K562 (cell line): ENCODE data around the gene CALCB. TPM values are rescaled to one million over a fixed set of nuclear protein-coding genes. Genes with fewer than 3 reads are reported as not detected.

ENCODE experiments used
- ATAC-seq: fragments of 200-7000 bp; cut with Tn5 transposase; 3 replicates; pipeline ENCODE4 v1.9.1; 2020; ENCODE audit warnings: moderate library complexity
- BruUV-seq: library from RNA; stranded (reverse); fragments of 400-500 nt; replicated peaks from 2 replicates; lab custom pipeline; 2021; lab: Mats Ljungman, UMichigan
- CTCF ChIA-PET: fragments of 300-600 bp; formaldehyde crosslinking; extraction: SDS; loops from one replicate; lab custom pipeline; 2021; ENCODE audit warnings: low intra/inter-chr PET ratio; lab: Yijun Ruan, JAX
- POLR2A ChIA-PET: fragments of 300-600, 350-650 bp; sonication (Branson Sonifier 250); formaldehyde crosslinking; extraction: SDS; loops from one replicate; lab custom pipeline; 2021; ENCODE audit warnings: antibody characterized with exemption, inconsistent platforms; lab: Yijun Ruan, JAX
- DNase-seq, 4 experiments: peaks; one replicate each; pipeline versions ENCODE4 v3.0.0 to v3.0.0-alpha.2; 2011 to 2018; ENCODE audit warnings: low spot score in 3 of 4, mixed read lengths in 3 of 4; ENCODE audit errors: extremely low read depth in 1 of 4
- FAIRE-seq: peaks from 2 replicates; lab custom pipeline; 2011; peaks lifted over from hg19 to GRCh38; lab: Jason Lieb, UNC
- H2AFZ ChIP-seq: 2 replicates; pipeline ENCODE4 v1.6.0; 2011; ENCODE audit warnings: low read depth, low read length, control low read depth, inconsistent platforms
- H3K27ac ChIP-seq: fragments of 200-600 bp; 3 replicates; pipeline ENCODE4 v1.8.0; 2011; ENCODE audit warnings: low read depth, mild to moderate bottlenecking, control low read depth, inconsistent platforms, low read length, moderate library complexity, mixed read lengths; ENCODE audit errors: extremely low read depth
- H3K27me3 ChIP-seq, 2 experiments: fragments of 300-600 bp in 1 of 2; 2 replicates in 1 of 2; 3 replicates in 1 of 2; pipeline versions ENCODE4 v1.6.0 to v1.8.0; 2011; ENCODE audit warnings: inconsistent platforms in 2 of 2, low read length in 2 of 2, mild to moderate bottlenecking in 1 of 2, mixed read lengths in 1 of 2, moderate library complexity in 1 of 2; ENCODE audit not compliant: control insufficient read depth in 2 of 2, insufficient read depth in 2 of 2
- H3K36me3 ChIP-seq: fragments of 300-600 bp; 3 replicates; pipeline ENCODE4 v1.8.0; 2011; ENCODE audit warnings: mild to moderate bottlenecking, low read length, inconsistent platforms; ENCODE audit not compliant: control insufficient read depth, insufficient read depth
- H3K4me1 ChIP-seq, 2 experiments: fragments of 200-600 bp in 1 of 2; replicated peaks in 1 of 2; 2 replicates in 1 of 2; 3 replicates in 1 of 2; pipeline versions ENCODE4 v1.5.1 to v1.8.0; 2011; ENCODE audit warnings: inconsistent platforms in 2 of 2, low read length in 2 of 2, mild to moderate bottlenecking in 1 of 2, mixed read lengths in 1 of 2, moderate library complexity in 1 of 2; ENCODE audit not compliant: control insufficient read depth in 2 of 2, insufficient read depth in 2 of 2
- H3K4me2 ChIP-seq: 2 replicates; pipeline ENCODE4 v1.6.1; 2011; ENCODE audit warnings: low read length, control low read depth, inconsistent platforms, mixed read lengths; ENCODE audit not compliant: insufficient read depth
- H3K4me3 ChIP-seq: fragments of 200-600 bp; sonication (generic), shearing (Covaris generic); 2 replicates; pipeline ENCODE4 v1.5.1; 2016; ENCODE audit warnings: control low read depth, inconsistent platforms
- H3K79me2 ChIP-seq: fragments of 200-600 bp; 3 replicates; pipeline ENCODE4 v1.8.0; 2011; ENCODE audit warnings: low read length, inconsistent platforms; ENCODE audit not compliant: control insufficient read depth, insufficient read depth
- H3K9ac ChIP-seq, 2 experiments: 2 replicates each; pipeline versions ENCODE4 v1.6.0 to v1.6.1; 2011; ENCODE audit warnings: low read depth in 2 of 2, low read length in 2 of 2, control low read depth in 1 of 2, inconsistent platforms in 1 of 2, mild to moderate bottlenecking in 1 of 2, mixed read lengths in 1 of 2; ENCODE audit not compliant: insufficient read depth in 1 of 2
- H3K9me1 ChIP-seq: one replicate; pipeline ENCODE4 v1.6.0; 2011; ENCODE audit warnings: inconsistent platforms, mild to moderate bottlenecking, low read length, moderate library complexity; ENCODE audit not compliant: control insufficient read depth, insufficient read depth
- H3K9me3 ChIP-seq: replicated peaks from 2 replicates; pipeline ENCODE4 v1.5.1; 2011; ENCODE audit warnings: low read depth, low read length, inconsistent platforms; ENCODE audit not compliant: control insufficient read depth, insufficient read depth
- H4K20me1 ChIP-seq: replicated peaks from 2 replicates; pipeline ENCODE4 v1.6.1; 2011; ENCODE audit warnings: low read length, inconsistent platforms, mixed read lengths; ENCODE audit not compliant: control insufficient read depth, insufficient read depth
- BRD9 ChIP-seq: fragments of 450-650 bp; IDR thresholded peaks from 2 replicates; pipeline ENCODE4 v1.6.1; 2018; ENCODE audit warnings: low read depth; ENCODE audit not compliant: partially characterized antibody
- FOSL1 ChIP-seq: fragments of 200-800 bp; sonication (Bioruptor generic); conservative IDR thresholded peaks from 2 replicates; pipeline ENCODE4 v1.6.1; 2016; ENCODE audit warnings: missing genetic modification characterization, missing compliant biosample characterization
- FOXK2 ChIP-seq, 2 experiments: fragments of 450-650 bp; IDR thresholded peaks in 1 of 2; conservative IDR thresholded peaks in 1 of 2; 2 replicates each; pipeline ENCODE4 v1.6.1; 2016; ENCODE audit warnings: low read depth in 2 of 2, mild to moderate bottlenecking in 1 of 2
- HDAC2 ChIP-seq: fragments of 450-650 bp; IDR thresholded peaks from 2 replicates; pipeline ENCODE4 v1.6.1; 2016; ENCODE audit warnings: mild to moderate bottlenecking
- MIER1 ChIP-seq: fragments of 450-650 bp; IDR thresholded peaks from 2 replicates; pipeline ENCODE4 v1.6.1; 2016; ENCODE audit warnings: antibody characterized with exemption, mild to moderate bottlenecking, low read depth
- NEUROD1 ChIP-seq: fragments of 150-350 bp; IDR thresholded peaks from 2 replicates; pipeline ENCODE4 v1.6.1; 2014; ENCODE audit warnings: borderline replicate concordance, low read length, low read depth; ENCODE audit not compliant: partially characterized antibody
- POLR2AphosphoS5 ChIP-seq: IDR thresholded peaks from 2 replicates; pipeline ENCODE4 v1.6.1; 2011; ENCODE audit warnings: mild to moderate bottlenecking, low read depth, low read length, moderate library complexity; ENCODE audit not compliant: control insufficient read depth, insufficient read depth
- PTRF ChIP-seq: fragments of 450-650 bp; IDR thresholded peaks from 2 replicates; pipeline ENCODE4 v1.6.1; 2016; ENCODE audit warnings: mild to moderate bottlenecking, missing genetic modification characterization, missing compliant biosample characterization
- RBM15 ChIP-seq: fragments of 200-400 bp; formaldehyde crosslinking; IDR thresholded peaks from 2 replicates; pipeline ENCODE4 v1.6.1; 2018; ENCODE audit warnings: mild to moderate bottlenecking, low read length, moderate library complexity; ENCODE audit not compliant: insufficient read depth
- RUNX1 ChIP-seq: sonication (generic); IDR thresholded peaks from 2 replicates; pipeline ENCODE4 v1.6.1; 2016; ENCODE audit warnings: antibody characterized with exemption, low read depth
- SMARCA5 ChIP-seq: fragments of 450-650 bp; IDR thresholded peaks from 2 replicates; pipeline ENCODE4 v1.6.1; 2016
- STAT5B ChIP-seq: fragments of 250-450 bp; sonication (Bioruptor Pico); IDR thresholded peaks from 2 replicates; pipeline ENCODE4 v1.8.0; 2021; ENCODE audit warnings: mild to moderate bottlenecking, inconsistent platforms
- ZNF232 ChIP-seq: sonication (generic); formaldehyde crosslinking; IDR thresholded peaks from 2 replicates; pipeline ENCODE4 v1.8.0; 2022; ENCODE audit warnings: mild to moderate bottlenecking, missing genetic modification reagents
- ZNF449 ChIP-seq: fragments of 250-450 bp; sonication (Bioruptor Pico); IDR thresholded peaks from 2 replicates; pipeline ENCODE4 v1.8.0; 2022; ENCODE audit warnings: moderate library complexity, mild to moderate bottlenecking, inconsistent platforms
- WGBS: fragments of 100-300 bp; shearing (Covaris generic); methylation state at CpG from one replicate; pipeline ENCODE4 v1.1.6; 2016; ENCODE audit warnings: low coverage, mixed read lengths; ENCODE audit not compliant: insufficient coverage; ENCODE audit errors: missing lambda C conversion rate; 5-methylcytosine and 5-hydroxymethylcytosine counted together
- in situ Hi-C: fragments of 300-500 bp; cut with MboI; formaldehyde crosslinking; loops from 4 replicates; pipeline ENCODE4 v1.15.0; 2018; ENCODE audit warnings: inconsistent platforms, mixed read lengths
- intact Hi-C: fragments of 100-400 bp; cut with micrococcal nuclease; formaldehyde crosslinking; loops from 2 replicates; pipeline ENCODE4 v1.14.2; 2022
- polyA plus RNA-seq, 8 experiments: library from polyadenylated mRNA; depleted of rRNA in 4 of 8; stranded (reverse) in 5 of 8; unstranded in 3 of 8; fragments of >200 nt; fragmentation: Nextera tagmentation in 2 of 8; fragmentation: Illumina TruSeq in 1 of 8; extraction: Ambion mirVana in 2 of 8; extraction: Trizol in 1 of 8; gene quantifications; 2 replicates each; pipeline versions ENCODE4 v1.2.1 to v1.2.3, GENCODE V29; 2011 to 2014; ENCODE audit warnings: inconsistent platforms in 1 of 8, missing spikeins in 1 of 8
- total RNA-seq, 7 experiments: library from RNA; depleted of rRNA in 6 of 7; stranded (reverse); fragments of >200 nt in 6 of 7; fragmentation: Illumina TruSeq in 2 of 7; extraction: Trizol in 2 of 7; gene quantifications; 2 replicates each; pipeline versions ENCODE4 v1.2.1 to v1.2.3, GENCODE V29; 2011 to 2021; ENCODE audit warnings: low replicate concordance in 1 of 7
- TF ChIP-seq, protein P1 (sequence below): sonication (generic); formaldehyde crosslinking; IDR thresholded peaks from 2 replicates; pipeline ENCODE4 v1.8.1; 2023; ENCODE audit warnings: mild to moderate bottlenecking, missing genetic modification reagents
- TF ChIP-seq, protein P2 (sequence below): fragments of 450-650 bp; IDR thresholded peaks from 2 replicates; pipeline ENCODE4 v1.7.1; 2018; ENCODE audit warnings: mild to moderate bottlenecking, low read depth; ENCODE audit not compliant: partially characterized antibody

CALCB gene
- total and polyA plus RNA-seq, 9 of the 15 experiments (the other 6 are each of a cell fraction or from before 2014, with no cell fraction given), result not detected

DNA sequence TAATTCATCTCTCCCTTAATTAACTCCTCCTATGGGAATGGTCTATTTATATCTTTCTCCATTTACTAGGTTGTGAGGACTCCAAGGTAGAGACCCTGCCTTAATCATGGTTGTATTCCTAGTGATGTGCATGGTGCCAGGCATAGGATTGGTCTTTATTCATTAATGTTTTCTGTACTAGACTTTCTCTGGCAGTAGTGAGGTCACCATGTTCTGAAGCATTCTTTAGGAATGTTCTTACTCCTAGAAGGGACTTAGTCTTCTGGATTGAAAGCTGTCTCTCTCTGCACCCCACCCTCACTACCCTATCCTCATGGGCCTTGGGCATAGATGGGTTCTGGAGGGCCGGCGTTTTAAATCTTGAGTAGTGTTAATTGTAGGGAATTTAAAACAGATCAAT, 30.8 kb downstream of the CALCB start:
- in situ Hi-C loops, result no loop called here
- Histone ChIP-seq H4K20me1 (no peaks in the 10 kb centered on the region), H3K9me3 (no peaks in the 10 kb centered on the region), H3K9ac (no peak overlapping the region), H3K4me3 (no peak overlapping the region), H3K27me3 (no peaks in the 10 kb centered on the region), H3K27ac (no peak overlapping the region), H3K79me2 (no peaks in the 10 kb centered on the region), H2AFZ (no peak overlapping the region), H3K4me1 (no peaks in the 10 kb centered on the region), H3K9me1 (no peaks in the 10 kb centered on the region), H3K4me2 (no peak overlapping the region), H3K36me3 (no peaks in the 10 kb centered on the region)
- intact Hi-C loops, result no loop called here
- ChIA-PET CTCF (no interaction called here), POLR2A (no interaction called here)
- ATAC-seq, result no peak
- no TSS peak for BruUV-seq
- no peak for FAIRE-seq
- DNase-seq, result no peak
- WGBS, result 0% methylated on average over 2 of the region's 2 CpGs
- TF ChIP-seq, protein P1, sequence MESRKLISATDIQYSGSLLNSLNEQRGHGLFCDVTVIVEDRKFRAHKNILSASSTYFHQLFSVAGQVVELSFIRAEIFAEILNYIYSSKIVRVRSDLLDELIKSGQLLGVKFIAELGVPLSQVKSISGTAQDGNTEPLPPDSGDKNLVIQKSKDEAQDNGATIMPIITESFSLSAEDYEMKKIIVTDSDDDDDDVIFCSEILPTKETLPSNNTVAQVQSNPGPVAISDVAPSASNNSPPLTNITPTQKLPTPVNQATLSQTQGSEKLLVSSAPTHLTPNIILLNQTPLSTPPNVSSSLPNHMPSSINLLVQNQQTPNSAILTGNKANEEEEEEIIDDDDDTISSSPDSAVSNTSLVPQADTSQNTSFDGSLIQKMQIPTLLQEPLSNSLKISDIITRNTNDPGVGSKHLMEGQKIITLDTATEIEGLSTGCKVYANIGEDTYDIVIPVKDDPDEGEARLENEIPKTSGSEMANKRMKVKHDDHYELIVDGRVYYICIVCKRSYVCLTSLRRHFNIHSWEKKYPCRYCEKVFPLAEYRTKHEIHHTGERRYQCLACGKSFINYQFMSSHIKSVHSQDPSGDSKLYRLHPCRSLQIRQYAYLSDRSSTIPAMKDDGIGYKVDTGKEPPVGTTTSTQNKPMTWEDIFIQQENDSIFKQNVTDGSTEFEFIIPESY (CRISPR knock-in tag), result no peak
- TF ChIP-seq STAT5B (CRISPR knock-in tag) (no peak), BRD9 (no peak), RUNX1 (no peak), FOSL1 (no peak), POLR2AphosphoS5 (no peak), PTRF (tag) (no peak), ZNF232 (CRISPR knock-in tag) (no peak), ZNF449 (CRISPR knock-in tag) (no peak), HDAC2 (no peak), SMARCA5 (no peak), RBM15 (no peak), NEUROD1 (no peak), FOXK2 (conservative IDR thresholded peaks at IDR 0.05 in 1 of 2, IDR thresholded peaks at IDR 0.05 in 1 of 2; ENCODE audit: low read depth in 2 of 2) (no peak), MIER1 (no peak)
- TF ChIP-seq, protein P2, sequence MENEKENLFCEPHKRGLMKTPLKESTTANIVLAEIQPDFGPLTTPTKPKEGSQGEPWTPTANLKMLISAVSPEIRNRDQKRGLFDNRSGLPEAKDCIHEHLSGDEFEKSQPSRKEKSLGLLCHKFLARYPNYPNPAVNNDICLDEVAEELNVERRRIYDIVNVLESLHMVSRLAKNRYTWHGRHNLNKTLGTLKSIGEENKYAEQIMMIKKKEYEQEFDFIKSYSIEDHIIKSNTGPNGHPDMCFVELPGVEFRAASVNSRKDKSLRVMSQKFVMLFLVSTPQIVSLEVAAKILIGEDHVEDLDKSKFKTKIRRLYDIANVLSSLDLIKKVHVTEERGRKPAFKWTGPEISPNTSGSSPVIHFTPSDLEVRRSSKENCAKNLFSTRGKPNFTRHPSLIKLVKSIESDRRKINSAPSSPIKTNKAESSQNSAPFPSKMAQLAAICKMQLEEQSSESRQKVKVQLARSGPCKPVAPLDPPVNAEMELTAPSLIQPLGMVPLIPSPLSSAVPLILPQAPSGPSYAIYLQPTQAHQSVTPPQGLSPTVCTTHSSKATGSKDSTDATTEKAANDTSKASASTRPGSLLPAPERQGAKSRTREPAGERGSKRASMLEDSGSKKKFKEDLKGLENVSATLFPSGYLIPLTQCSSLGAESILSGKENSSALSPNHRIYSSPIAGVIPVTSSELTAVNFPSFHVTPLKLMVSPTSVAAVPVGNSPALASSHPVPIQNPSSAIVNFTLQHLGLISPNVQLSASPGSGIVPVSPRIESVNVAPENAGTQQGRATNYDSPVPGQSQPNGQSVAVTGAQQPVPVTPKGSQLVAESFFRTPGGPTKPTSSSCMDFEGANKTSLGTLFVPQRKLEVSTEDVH, result no peak
